Panc1 (cell line): ENCODE data around the gene FGD5. TPM values are rescaled to one million over a fixed set of nuclear protein-coding genes. Genes with fewer than 3 reads are reported as not detected.

Experiments
- ATAC-seq: fragments of 200-7000 bp; cut with Tn5 transposase; 2 replicates; pipeline ENCODE4 v1.9.1; 2020; ENCODE audit warnings: mild to moderate bottlenecking, moderate library complexity
- BruUV-seq: library from RNA; stranded (reverse); fragments of 400-500 nt; replicated peaks from 2 replicates; lab custom pipeline; 2021; lab: Mats Ljungman, UMichigan
- CTCF ChIA-PET: fragments of 300-600 bp; sonication (Branson Sonifier 250); formaldehyde crosslinking; loops from one replicate; lab custom pipeline; 2022; ENCODE audit warnings: antibody characterized with exemption; lab: Charles Lee
- POLR2A ChIA-PET: fragments of 300-600 bp; sonication (Branson Sonifier 250); formaldehyde crosslinking; loops from one replicate; lab custom pipeline; 2022; ENCODE audit warnings: antibody characterized with exemption; lab: Charles Lee
- DNase-seq: peaks from one replicate; pipeline ENCODE4 v3.0.0-alpha.2; 2010; ENCODE audit warnings: low read depth, low spot score
- H3K27ac ChIP-seq: 2 replicates; pipeline ENCODE4 v1.5.1; 2011; ENCODE audit warnings: mild to moderate bottlenecking, low read length, inconsistent platforms
- H3K27me3 ChIP-seq: fragments of 200-500 bp; sonication (Bioruptor generic); 2 replicates; pipeline ENCODE4 v1.6.0; 2014; ENCODE audit warnings: low read length, inconsistent platforms; ENCODE audit not compliant: control insufficient read depth, insufficient read depth
- H3K36me3 ChIP-seq: fragments of 200-500 bp; sonication (Bioruptor generic); 2 replicates; pipeline ENCODE4 v1.5.1; 2014; ENCODE audit warnings: inconsistent platforms, mild to moderate bottlenecking, low read length, moderate library complexity; ENCODE audit not compliant: control insufficient read depth, insufficient read depth
- H3K4me1 ChIP-seq: 2 replicates; pipeline ENCODE4 v1.5.1; 2011; ENCODE audit warnings: inconsistent platforms, mild to moderate bottlenecking, low read length, moderate library complexity; ENCODE audit not compliant: control insufficient read depth, insufficient read depth
- H3K4me3 ChIP-seq, 2 experiments: 2 replicates each; pipeline ENCODE4 v1.5.1; 2011 to 2012; ENCODE audit warnings: low read depth in 2 of 2, low read length in 2 of 2, mild to moderate bottlenecking in 2 of 2, inconsistent platforms in 1 of 2, moderate library complexity in 1 of 2
- H3K9me3 ChIP-seq: fragments of 200-500 bp; sonication (Bioruptor generic); 2 replicates; pipeline ENCODE4 v1.5.1; 2014; ENCODE audit warnings: low read depth, mild to moderate bottlenecking, inconsistent platforms, low read length, moderate library complexity; ENCODE audit not compliant: control insufficient read depth, insufficient read depth
- CTCF ChIP-seq: fragments of 450-650 bp; IDR thresholded peaks from 2 replicates; pipeline ENCODE4 v1.5.1; 2017; ENCODE audit warnings: mild to moderate bottlenecking
- POLR2AphosphoS5 ChIP-seq: IDR thresholded peaks from 2 replicates; pipeline ENCODE4 v1.6.1; 2012; ENCODE audit warnings: mild to moderate bottlenecking, low read depth, low read length, moderate library complexity
- REST ChIP-seq, 2 experiments: IDR thresholded peaks; 2 replicates each; pipeline ENCODE4 v1.6.1; 2011 to 2012; ENCODE audit warnings: low read depth in 2 of 2, control low read depth in 1 of 2, low read length in 1 of 2, mild to moderate bottlenecking in 1 of 2, moderate library complexity in 1 of 2; ENCODE audit not compliant: insufficient read depth in 1 of 2
- SIN3A ChIP-seq: IDR thresholded peaks from 2 replicates; pipeline ENCODE4 v1.6.1; 2012; ENCODE audit warnings: low read depth, mild to moderate bottlenecking, low read length, moderate library complexity, borderline replicate concordance; ENCODE audit not compliant: insufficient read depth
- TCF7L2 ChIP-seq: IDR thresholded peaks from 2 replicates; pipeline ENCODE4 v1.6.1; 2011; ENCODE audit warnings: mild to moderate bottlenecking, low read depth, low read length, inconsistent platforms
- in situ Hi-C: cut with HindIII; loops from 2 replicates; pipeline ENCODE4 v1.10.0; 2016; ENCODE audit warnings: low sequenced_read_pairs, low pct_unique_long_range_greater_than_20kb
- intact Hi-C: fragments of 100-400 bp; cut with micrococcal nuclease; formaldehyde crosslinking; loops from one replicate; pipeline ENCODE4 v1.10.0; 2022; ENCODE audit not compliant: unreplicated experiment
- total RNA-seq: library from RNA; stranded (reverse); gene quantifications from one replicate; pipeline ENCODE4 v1.2.1, GENCODE V29; 2021; ENCODE audit not compliant: unreplicated experiment

Gene FGD5
- total RNA-seq, 1 experiment from 2014 or later, result 0.77 TPM

GRCh38 chr3:14837186-14837877, 18.6 kb downstream of the FGD5 start:
- no TSS peak for BruUV-seq
- CTCF ChIA-PET, result no interaction called here
- TF ChIP-seq REST (IDR thresholded peaks at IDR 0.05; ENCODE audit: insufficient read depth in 1 of 2, low read depth in 2 of 2, low read length in 1 of 2) (no peak), TCF7L2 (no peak), CTCF (no peak)
- Histone ChIP-seq H3K36me3 (no peaks in the 10 kb centered on the region), H3K27me3 (peaks cover 2% of the 10 kb centered on the region), H3K9me3 (no peaks in the 10 kb centered on the region), H3K4me3 (no peak overlapping the region), H3K4me1 (no peaks in the 10 kb centered on the region), H3K27ac (no peak overlapping the region)
- in situ Hi-C loops, result no loop called here
- POLR2A ChIA-PET, result no interaction called here
- no peak for ATAC-seq
- intact Hi-C loops, result no loop called here
- DNase-seq, result no peak

GRCh38 chr3:14837878-14838258, 19.1 kb downstream of the FGD5 start:
- no TSS peak for BruUV-seq
- Histone ChIP-seq H3K4me1 (no peaks in the 10 kb centered on the region), H3K36me3 (no peaks in the 10 kb centered on the region), H3K27ac (no peak overlapping the region), H3K27me3 (no peaks in the 10 kb centered on the region; the same call in 1 of the 2 replicates), H3K4me3 (no peak overlapping the region), H3K9me3 (no peaks in the 10 kb centered on the region)
- in situ Hi-C loops (no loop called here), intact Hi-C loops (no loop called here)
- DNase-seq (no peak), ATAC-seq (no peak)
- CTCF ChIA-PET, result no interaction called here
- POLR2A ChIA-PET, result no interaction called here
- TF ChIP-seq POLR2AphosphoS5 (no peak), CTCF (no peak), SIN3A (no peak), REST (IDR thresholded peaks at IDR 0.05; ENCODE audit: insufficient read depth in 1 of 2, low read depth in 2 of 2, low read length in 1 of 2) (no peak), TCF7L2 (no peak)
